Activated naive CD4-positive, alpha-beta T cell treated with anti-CD3 and anti-CD28 coated beads for 36 hours (primary cell): ENCODE results near the gene TRPV5. TPM values are rescaled to one million over a fixed set of nuclear protein-coding genes. Genes with fewer than 3 reads are reported as not detected.

ENCODE experiments used
- CTCF ChIA-PET: fragments of 350-600 bp; sonication (Branson Sonifier 250); formaldehyde crosslinking; loops from one replicate; lab custom pipeline; 2021; ENCODE audit warnings: antibody characterized with exemption; lab: Charles Lee
- DNase-seq: peaks from one replicate; pipeline ENCODE4 v3.0.0-alpha.2; 2020
- H3K27ac Mint-ChIP-seq: one replicate; pipeline ENCODE4 v1.8.0; 2021; ENCODE audit warnings: mild to moderate bottlenecking, mixed read lengths
- H3K27me3 Mint-ChIP-seq: one replicate; pipeline ENCODE4 v1.8.0; 2021; ENCODE audit warnings: low read depth, mixed read lengths
- H3K36me3 Mint-ChIP-seq: one replicate; pipeline ENCODE4 v1.8.0; 2021; ENCODE audit warnings: low read depth, mixed read lengths
- H3K4me1 Mint-ChIP-seq: one replicate; pipeline ENCODE4 v1.8.0; 2021; ENCODE audit warnings: low read depth, mixed read lengths
- H3K4me3 Mint-ChIP-seq: one replicate; pipeline ENCODE4 v1.8.0; 2021; ENCODE audit warnings: mild to moderate bottlenecking, moderate library complexity, mixed read lengths
- H3K9me3 Mint-ChIP-seq: one replicate; pipeline ENCODE4 v1.8.0; 2021; ENCODE audit warnings: mixed read lengths
- intact Hi-C: fragments of 100-400 bp; cut with micrococcal nuclease; formaldehyde crosslinking; loops from one replicate; pipeline ENCODE4 v1.15.1; 2023
- total RNA-seq, 2 experiments: library from RNA; stranded (reverse); gene quantifications; one replicate each; pipeline ENCODE4 v1.2.3, GENCODE V29; 2021

Gene TRPV5
- total RNA-seq, 2 experiments from 2014 or later: not detected

GRCh38 chr7:142864980-142865747, 68.4 kb downstream of the TRPV5 start:
- no peak overlapping the region for H3K4me3 Mint-ChIP-seq
- peaks cover 7% of the 10 kb centered on the region for H3K36me3 Mint-ChIP-seq
- no peaks in the 10 kb centered on the region for H3K9me3 Mint-ChIP-seq
- intact Hi-C loops: no loop called here
- peaks cover 2% of the 10 kb centered on the region for H3K4me1 Mint-ChIP-seq
- CTCF ChIA-PET: interaction anchor here (0.8 to 2.7 kb wide), 11 partner anchors 14 to 562 kb away, joined by 3 to 21 read pairs (median 5); no protein-coding TSS in a partner anchor
- H3K27me3 Mint-ChIP-seq: no peaks in the 10 kb centered on the region
- no peak overlapping the region for H3K27ac Mint-ChIP-seq
- DNase-seq: no peak

GRCh38 chr7:142863891-142864685, 69.5 kb downstream of the TRPV5 start:
- intact Hi-C loops: no loop called here
- H3K36me3 Mint-ChIP-seq: peaks cover 4% of the 10 kb centered on the region
- H3K9me3 Mint-ChIP-seq: no peaks in the 10 kb centered on the region
- no peaks in the 10 kb centered on the region for H3K27me3 Mint-ChIP-seq
- H3K4me1 Mint-ChIP-seq: peaks cover 5% of the 10 kb centered on the region
- no peak for DNase-seq
- CTCF ChIA-PET: interaction anchor here (2.7 kb wide), 1 partner anchor 17 kb away, joined by 11 read pairs; no protein-coding TSS in a partner anchor
- no peak overlapping the region for H3K27ac Mint-ChIP-seq
- H3K4me3 Mint-ChIP-seq: no peak overlapping the region

- peaks cover 8% of the 10 kb centered on the region for H3K4me1 Mint-ChIP-seq
- H3K27ac Mint-ChIP-seq: no peak overlapping the region
- H3K36me3 Mint-ChIP-seq: peaks cover 4% of the 10 kb centered on the region
- CTCF ChIA-PET: interaction anchor here (0.7 to 1.7 kb wide), 5 partner anchors 10 to 353 kb away, joined by 3 to 5 read pairs (median 4); no protein-coding TSS in a partner anchor
- intact Hi-C loops: no loop called here
- H3K4me3 Mint-ChIP-seq: no peak overlapping the region
- no peaks in the 10 kb centered on the region for H3K27me3 Mint-ChIP-seq
- no peak for DNase-seq
- H3K9me3 Mint-ChIP-seq: no peaks in the 10 kb centered on the region
Observed at GRCh38 chr7:142862786-142863400, 70.7 kb downstream of the TRPV5 start.

GRCh38 chr7:142862351-142862750, 71.2 kb downstream of the TRPV5 start:
- intact Hi-C loops: no loop called here
- DNase-seq: no peak
- Mint-ChIP-seq H3K27me3 (no peaks in the 10 kb centered on the region), H3K4me1 (peaks cover 11% of the 10 kb centered on the region), H3K27ac (no peak overlapping the region), H3K9me3 (no peaks in the 10 kb centered on the region), H3K36me3 (peaks cover 4% of the 10 kb centered on the region), H3K4me3 (no peak overlapping the region)
- CTCF ChIA-PET: interaction anchor here (0.7 to 1.7 kb wide), 5 partner anchors 11 to 471 kb away, joined by 3 to 5 read pairs (median 4); no protein-coding TSS in a partner anchor

- Mint-ChIP-seq H3K36me3 (peaks cover 2% of the 10 kb centered on the region), H3K4me3 (no peak overlapping the region), H3K27ac (no peak overlapping the region), H3K4me1 (peaks cover 19% of the 10 kb centered on the region), H3K9me3 (no peaks in the 10 kb centered on the region), H3K27me3 (no peaks in the 10 kb centered on the region)
- intact Hi-C loops: no loop called here
- CTCF ChIA-PET: interaction anchor here (0.6 to 1.9 kb wide), 7 partner anchors 9 to 470 kb away, joined by 3 to 5 read pairs (median 4); no protein-coding TSS in a partner anchor
- DNase-seq: no peak
Observed at GRCh38 chr7:142860968-142861367, 72.6 kb downstream of the TRPV5 start.

- DNase-seq: no peak
- Mint-ChIP-seq H3K36me3 (peaks cover 2% of the 10 kb centered on the region), H3K27me3 (no peaks in the 10 kb centered on the region), H3K4me1 (peaks cover 21% of the 10 kb centered on the region), H3K9me3 (no peaks in the 10 kb centered on the region), H3K4me3 (no peak overlapping the region), H3K27ac (no peak overlapping the region)
- intact Hi-C loops: no loop called here
- CTCF ChIA-PET: interaction anchor here (0.8 to 1.9 kb wide), 6 partner anchors 8 to 408 kb away, joined by 3 to 7 read pairs (median 4); no protein-coding TSS in a partner anchor
Observed at GRCh38 chr7:142859829-142860228, 73.7 kb downstream of the TRPV5 start.

- DNase-seq: no peak
- H3K4me3 Mint-ChIP-seq: no peak overlapping the region
- H3K4me1 Mint-ChIP-seq: peaks cover 21% of the 10 kb centered on the region
- CTCF ChIA-PET: interaction anchor here (1.3 to 1.9 kb wide), 3 partner anchors 21 to 408 kb away, joined by 4 to 7 read pairs (median 5); no protein-coding TSS in a partner anchor
- no peak overlapping the region for H3K27ac Mint-ChIP-seq
- intact Hi-C loops: no loop called here
- no peaks in the 10 kb centered on the region for H3K27me3 Mint-ChIP-seq
- peaks cover 2% of the 10 kb centered on the region for H3K36me3 Mint-ChIP-seq
- no peaks in the 10 kb centered on the region for H3K9me3 Mint-ChIP-seq
Observed at GRCh38 chr7:142859411-142859810, 74.1 kb downstream of the TRPV5 start.

Other genes starting within 250 kb of the TRPV5 start
- not detected for gene PRSS1, start 184.3 kb downstream of the TRPV5 start, total RNA-seq
- under 1 TPM in 1 of 2 experiments, not detected in 1; 0.50 TPM for gene PRSS2, start 162.8 kb downstream of the TRPV5 start, total RNA-seq
- 10 to 100 TPM; 22.1 to 22.8 TPM for gene EPHB6, start 78.7 kb downstream of the TRPV5 start, total RNA-seq
- gene TRPV6, start 48.0 kb downstream of the TRPV5 start, total RNA-seq: not detected
- not detected for gene LLCFC1, start 5.7 kb upstream of the TRPV5 start, total RNA-seq
- gene KEL, start 28.6 kb upstream of the TRPV5 start, total RNA-seq: under 1 TPM; 0.52 to 0.83 TPM
- gene OR9A2, start 93.4 kb upstream of the TRPV5 start, total RNA-seq: not detected
- gene OR6V1, start 118.6 kb upstream of the TRPV5 start, total RNA-seq: not detected
- not detected for gene PIP, start 198.3 kb upstream of the TRPV5 start, total RNA-seq
- not detected for gene TAS2R39, start 249.7 kb upstream of the TRPV5 start, total RNA-seq